ENCODE results near the gene MAN2C1. TPM values are rescaled to one million over a fixed set of nuclear protein-coding genes. Genes with fewer than 3 reads are reported as not detected.
A peak's percentile ranks its signal among the peaks of the same experiment; 100 is the strongest.

Gene MAN2C1
- total RNA-seq (2011; cell fraction: chromatin; rRNA removed; ENCODE audit: low replicate concordance) = 633 and 1,544 TPM in 2 replicates
- 797 and 878 TPM in 2 replicates for total RNA-seq (2011; cell fraction: nucleolus; rRNA removed)
- total RNA-seq (2011; cell fraction: nucleoplasm; rRNA removed) = 564 and 599 TPM in 2 replicates
- total RNA-seq (2014; rRNA removed) (57.9 and 67.5 TPM in 2 replicates), total RNA-seq (2014; rRNA removed; fragmentation: Illumina TruSeq; extraction: Trizol) (27.9 and 31.6 TPM in 2 replicates), total RNA-seq (2015; rRNA removed; fragmentation: Illumina TruSeq; extraction: Trizol) (40.2 and 42.5 TPM in 2 replicates), total RNA-seq (2021) (113 and 120 TPM in 2 replicates), polyA plus RNA-seq (2011; rRNA removed) (39.9 and 91.5 TPM in 2 replicates), polyA plus RNA-seq (2014; fragmentation: Illumina TruSeq; extraction: Trizol) (38.4 and 56.1 TPM in 2 replicates), polyA plus RNA-seq (2014; fragmentation: Nextera tagmentation; extraction: Ambion mirVana) (1 to 10 TPM; 2.0 TPM), polyA plus RNA-seq (2014; rRNA removed) (101 and 141 TPM in 2 replicates), polyA minus RNA-seq (2011; rRNA and poly(A)+ RNA removed) (29.4 and 33.9 TPM in 2 replicates), Bru-seq, nascent RNA (percentile 83 among the genes with signal in this experiment), BruChase-seq, experiment 1, labeled RNA remaining after a 2-hour chase (percentile 66 among the genes with signal in this experiment), BruChase-seq, experiment 2, labeled RNA remaining after a 6-hour chase (percentile 69 among the genes with signal in this experiment)
- polyA plus RNA-seq (2011; cell fraction: cytosol; rRNA removed) = 30.2 and 49.4 TPM in 2 replicates
- 857 and 879 TPM in 2 replicates for polyA plus RNA-seq (2011; cell fraction: nucleus; rRNA removed)
- 81.4 and 162 TPM in 2 replicates for polyA plus RNA-seq (2012)
- 23.8 and 30.6 TPM in 2 replicates for polyA minus RNA-seq (2011; cell fraction: cytosol; rRNA and poly(A)+ RNA removed)
- polyA minus RNA-seq (2011; cell fraction: nucleus; rRNA and poly(A)+ RNA removed) = 176 and 218 TPM in 2 replicates
- long read RNA-seq, experiment 1, transcript MAN2C1-201 (26 exons, 3,284 nt) = major isoform, 8 of 68 reads
- long read RNA-seq, experiment 1, partial matches to known transcripts = 24 of 68 reads
- long read RNA-seq, experiment 1, other reads (novel, unspliced or antisense) = 34 of 68 reads
- long read RNA-seq, experiment 2, partial matches to known transcripts = 6 of 16 reads
- long read RNA-seq, experiment 2, other reads (novel, unspliced or antisense) = 10 of 16 reads
- long read RNA-seq, experiment 3, transcript MAN2C1-201 (26 exons, 3,284 nt) = major isoform, 8 of 13 reads
- long read RNA-seq, experiment 3, partial matches to known transcripts = 1 of 13 reads
- long read RNA-seq, experiment 3, other reads (novel, unspliced or antisense) = 4 of 13 reads

- H3K79me2 ChIP-seq (ENCODE audit: control insufficient read depth, insufficient read depth, low read length) = peaks cover 26% of the 10 kb centered on the region
- H3K4me2 ChIP-seq (ENCODE audit: insufficient read depth, low read length) = peak within 1 kb of the TSS; percentile 94
- H3K27ac ChIP-seq (ENCODE audit: extremely low read depth, low read depth, low read length) = peak within 1 kb of the TSS; percentile 96
- H3K9me3 ChIP-seq (replicated peaks; ENCODE audit: control insufficient read depth, insufficient read depth, low read depth, low read length) = no peaks in the 10 kb centered on the region
- FAIRE-seq = peak; percentile 99
- POLR2A ChIA-PET = interaction anchor here (0.6 to 2.5 kb wide), 33 partner anchors 9 to 827 kb away, joined by 3 to 36 read pairs (median 4); partner anchors contain the start of genes ARID3B, IMP3, PTPN9 and SNUPN
- in situ Hi-C loops (cut with MboI) (loop anchor here (5.0 kb wide), 1 partner anchor 309 kb away; no protein-coding TSS in a partner anchor), intact Hi-C loops (cut with micrococcal nuclease) (loop anchor here (1.0 to 2.0 kb wide), 3 partner anchors 85 to 315 kb away; partner anchors contain the start of gene IMP3)
- 0% methylated on average over 55 of the region's 67 CpGs for whole genome bisulfite sequencing (ENCODE audit: insufficient coverage, low coverage, missing lambda C conversion rate)
- peaks cover 76% of the 10 kb centered on the region for H3K36me3 ChIP-seq (ENCODE audit: control insufficient read depth, insufficient read depth, low read length)
- H3K4me1 ChIP-seq (replicated peaks in 1 of 2; ENCODE audit: control insufficient read depth in 2 of 2, insufficient read depth in 2 of 2, low read length in 2 of 2) = peaks cover 12 to 14% of the 10 kb centered on the region in 2 experiments; a peak in 4 of 5 replicates
- no TSS peak for BruUV-seq (replicated peaks)
- peak; percentile 97 for ATAC-seq
- H3K4me3 ChIP-seq = peak within 1 kb of the TSS; percentile 96
- CTCF ChIA-PET (ENCODE audit: low intra/inter-chr PET ratio) = interaction anchor here (1.6 kb wide), 1 partner anchor 272 kb away, joined by 9 read pairs; the partner anchor contains the start of gene IMP3
- H3K9ac ChIP-seq (ENCODE audit: insufficient read depth in 1 of 2, low read depth in 2 of 2, low read length in 2 of 2) = peak within 1 kb of the TSS; percentile 94 to 98
- H2AFZ ChIP-seq (ENCODE audit: low read depth, low read length) = peak within 1 kb of the TSS; percentile 90
- H3K9me1 ChIP-seq (ENCODE audit: control insufficient read depth, insufficient read depth, low read length) = no peaks in the 10 kb centered on the region
- H3K27me3 ChIP-seq (ENCODE audit: control insufficient read depth in 2 of 2, insufficient read depth in 2 of 2, low read length in 2 of 2) = no peaks in the 10 kb centered on the region
- peak; percentile 96 to 99 (median 96) for DNase-seq (ENCODE audit: extremely low read depth in 1 of 4, low spot score in 3 of 4)
- peaks cover 10% of the 10 kb centered on the region for H4K20me1 ChIP-seq (replicated peaks; ENCODE audit: control insufficient read depth, insufficient read depth, low read length)
- TF ChIP-seq PHF8 (IDR thresholded peaks at IDR 0.05; ENCODE audit: borderline replicate concordance, low read length) (peak; percentile 88), KHSRP (IDR thresholded peaks at IDR 0.05) (no peak), ARID2 (IDR thresholded peaks at IDR 0.05) (no peak), SIRT6 (IDR thresholded peaks at IDR 0.05; ENCODE audit: low read depth, low read length) (no peak), CBX3 (IDR thresholded peaks at IDR 0.05; ENCODE audit: borderline replicate concordance in 1 of 2, low read length in 2 of 2) (peak in 1 of 2 experiments; percentile 10; a peak in 1 of 3 replicates), SIN3B (IDR thresholded peaks at IDR 0.05; ENCODE audit: low read depth) (peak; percentile 90), NR0B1 (IDR thresholded peaks at IDR 0.05; ENCODE audit: partially characterized antibody) (no peak), ZKSCAN3 (CRISPR knock-in tag; IDR thresholded peaks at IDR 0.05) (no peak), NELFE (IDR thresholded peaks at IDR 0.05; ENCODE audit: insufficient read depth, insufficient read length) (no peak), ATF6 (CRISPR knock-in tag; IDR thresholded peaks at IDR 0.05) (peak; percentile 55; the same call in 1 of the 2 replicates), FOXJ3 (CRISPR knock-in tag; IDR thresholded peaks at IDR 0.05) (no peak), ELF1 (tag; IDR thresholded peaks at IDR 0.05) (peak; percentile 94), ZNF3 (CRISPR knock-in tag; IDR thresholded peaks at IDR 0.05) (no peak)
Measured at GRCh38 chr15:75367913-75368688, at the start of gene MAN2C1. Gene MAN2C1 (minus strand): TSS chr15:75368607. CDS start chr15:75368583, 24 bp downstream.
